CD14-positive monocyte (primary cell): ENCODE data around the gene SMARCA5. TPM values are rescaled to one million over a fixed set of nuclear protein-coding genes. Genes with fewer than 3 reads are reported as not detected.

Source experiments
- DNase-seq, 3 donors: peaks; one replicate each; pipeline ENCODE4 v3.0.0-alpha.2; 2011 to 2022
- H2AFZ ChIP-seq: 2 replicates; pipeline ENCODE4 v1.6.0; 2012; ENCODE audit warnings: mild to moderate bottlenecking, low read depth, low read length, inconsistent platforms; ENCODE audit not compliant: insufficient read depth, poor library complexity, severe bottlenecking
- H3K27ac ChIP-seq, 2 donors: 1 replicate in 1 of 2; 2 replicates in 1 of 2; pipeline ENCODE4 v1.5.1; 2012 to 2013; ENCODE audit warnings: low read length in 2 of 2, control low read depth in 1 of 2, inconsistent platforms in 1 of 2, low read depth in 1 of 2, mild to moderate bottlenecking in 1 of 2
- H3K27me3 ChIP-seq, 2 donors: one replicate each; pipeline versions ENCODE4 v1.6.0 to v1.6.1; 2011 to 2013; ENCODE audit warnings: low read length in 2 of 2; ENCODE audit not compliant: control insufficient read depth in 2 of 2, insufficient read depth in 2 of 2
- H3K36me3 ChIP-seq, 2 donors: replicated peaks in 1 of 2; 1 replicate in 1 of 2; 2 replicates in 1 of 2; pipeline versions ENCODE4 v1.5.1 to v1.6.1; 2012 to 2013; ENCODE audit warnings: low read length in 2 of 2, control low read depth in 1 of 2, inconsistent platforms in 1 of 2, mild to moderate bottlenecking in 1 of 2; ENCODE audit not compliant: insufficient read depth in 2 of 2, control insufficient read depth in 1 of 2
- H3K4me1 ChIP-seq, 2 donors: 1 replicate in 1 of 2; 2 replicates in 1 of 2; pipeline versions ENCODE4 v1.5.1 to v1.6.1; 2012 to 2013; ENCODE audit warnings: low read length in 2 of 2, control low read depth in 1 of 2, inconsistent platforms in 1 of 2, mild to moderate bottlenecking in 1 of 2, moderate library complexity in 1 of 2; ENCODE audit not compliant: insufficient read depth in 2 of 2, control insufficient read depth in 1 of 2
- H3K4me2 ChIP-seq: replicated peaks from 2 replicates; pipeline ENCODE3; 2012; ENCODE audit warnings: low read length, moderate library complexity, mild to moderate bottlenecking; ENCODE audit not compliant: poor library complexity, severe bottlenecking; ENCODE audit errors: extremely low read depth
- H3K4me3 ChIP-seq, 3 experiments: fragments of 200-600 bp in 1 of 3; sonication (generic) in 1 of 3; replicated peaks in 1 of 3; 1 replicate in 2 of 3; 2 replicates in 1 of 3; pipeline ENCODE4 v1.5.1; 2011 to 2013; ENCODE audit warnings: low read length in 3 of 3, mild to moderate bottlenecking in 3 of 3, control low read depth in 2 of 3, low read depth in 2 of 3, inconsistent platforms in 1 of 3, moderate library complexity in 1 of 3
- H3K79me2 ChIP-seq: 2 replicates; pipeline ENCODE4 v1.6.0; 2012; ENCODE audit warnings: mild to moderate bottlenecking, control low read depth, inconsistent platforms, low read length, moderate library complexity; ENCODE audit not compliant: insufficient read depth
- H3K9ac ChIP-seq: 2 replicates; pipeline ENCODE4 v1.6.0; 2017; ENCODE audit warnings: low read length, mild to moderate bottlenecking; ENCODE audit not compliant: insufficient read depth, poor library complexity, severe bottlenecking
- H3K9me3 ChIP-seq, 2 donors: replicated peaks in 1 of 2; 1 replicate in 1 of 2; 2 replicates in 1 of 2; pipeline versions ENCODE4 v1.5.1 to v1.6.1; 2012 to 2013; ENCODE audit warnings: low read length in 2 of 2, control low read depth in 1 of 2; ENCODE audit not compliant: control insufficient read depth in 1 of 2, insufficient read depth in 1 of 2
- H4K20me1 ChIP-seq: 2 replicates; pipeline ENCODE4 v1.6.0; 2012; ENCODE audit warnings: mild to moderate bottlenecking, low read length, control low read depth, moderate library complexity; ENCODE audit not compliant: insufficient read depth
- H3K27ac Mint-ChIP-seq, 7 donors: one replicate each; pipeline ENCODE4 v1.8.0; 2020; ENCODE audit warnings: mild to moderate bottlenecking in 7 of 7, mixed read lengths in 7 of 7, moderate library complexity in 6 of 7, inconsistent platforms in 2 of 7
- H3K27me3 Mint-ChIP-seq, 3 donors: one replicate each; pipeline ENCODE4 v1.8.0; 2021 to 2022; ENCODE audit warnings: low read depth in 3 of 3, mild to moderate bottlenecking in 3 of 3, mixed read lengths in 3 of 3, moderate library complexity in 3 of 3, inconsistent platforms in 1 of 3
- H3K36me3 Mint-ChIP-seq, 2 donors: one replicate each; pipeline ENCODE4 v1.8.0; 2020; ENCODE audit warnings: mixed read lengths in 2 of 2, inconsistent platforms in 1 of 2, mild to moderate bottlenecking in 1 of 2
- H3K4me1 Mint-ChIP-seq: one replicate; pipeline ENCODE4 v1.8.0; 2020; ENCODE audit warnings: mild to moderate bottlenecking, mixed read lengths
- H3K4me3 Mint-ChIP-seq, 2 donors: one replicate each; pipeline ENCODE4 v1.8.0; 2020; ENCODE audit warnings: mild to moderate bottlenecking in 2 of 2, mixed read lengths in 2 of 2, moderate library complexity in 1 of 2
- H3K9me3 Mint-ChIP-seq, 7 donors: one replicate each; pipeline ENCODE4 v1.8.0; 2020 to 2022; ENCODE audit warnings: mixed read lengths in 7 of 7, mild to moderate bottlenecking in 6 of 7, moderate library complexity in 6 of 7, inconsistent platforms in 2 of 7
- WGBS: methylation state at CpG from one replicate; pipeline ENCODE4 v1.1.5; 2013; ENCODE audit warnings: missing lambda C conversion rate; ENCODE audit not compliant: insufficient coverage; 5-methylcytosine and 5-hydroxymethylcytosine counted together
- intact Hi-C, 2 donors: fragments of 100-400 bp; cut with micrococcal nuclease; formaldehyde crosslinking; loops; one replicate each; pipeline versions ENCODE4 v1.15.0 to v1.15.1; 2023
- polyA plus RNA-seq, 3 donors: library from polyadenylated mRNA; depleted of rRNA in 1 of 3; unstranded in 2 of 3; stranded (reverse) in 1 of 3; fragments of 300-500 nt in 2 of 3; fragments of >200 nt in 1 of 3; fragmentation: Illumina TruSeq in 2 of 3; gene quantifications; 1 replicate in 2 of 3; 2 replicates in 1 of 3; pipeline ENCODE4 v1.2.3, GENCODE V29; 2012 to 2021
- TF ChIP-seq, protein P1 (sequence below): fragments of 200-600 bp; IDR thresholded peaks from one replicate; pipeline ENCODE4 v1.8.0; 2022; ENCODE audit warnings: antibody characterized with exemption, mild to moderate bottlenecking

The SMARCA5 gene
- polyA plus RNA-seq, 3 donors, result 5.6 to 19.4 (median 12.6) TPM

DNA sequence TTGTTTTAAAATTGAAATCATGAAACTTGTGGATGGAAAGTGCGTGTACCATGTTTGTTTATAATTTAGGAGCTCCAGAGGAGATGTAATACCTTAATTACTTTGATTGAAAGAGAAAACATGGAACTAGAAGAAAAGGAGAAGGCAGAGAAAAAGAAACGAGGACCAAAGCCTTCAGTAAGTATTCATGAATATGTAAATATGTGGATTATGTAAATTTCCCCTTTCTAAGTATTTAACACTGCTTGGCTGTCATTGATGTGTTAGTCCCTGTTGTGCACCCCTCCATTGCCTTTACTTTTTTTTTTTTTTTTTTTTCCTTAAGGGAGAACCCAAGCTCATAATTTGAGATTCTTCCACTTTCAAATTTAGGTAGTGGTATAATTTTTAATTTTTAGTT is 36.4 kb downstream of the SMARCA5 start:
- no peaks in the 10 kb centered on the region for H3K4me1 Mint-ChIP-seq
- no peaks in the 10 kb centered on the region for H3K27me3 ChIP-seq
- no peak overlapping the region for H3K27ac Mint-ChIP-seq
- H4K20me1 ChIP-seq, result peaks cover 9% of the 10 kb centered on the region
- H3K4me3 Mint-ChIP-seq, result no peak overlapping the region
- DNase-seq, result no peak
- H3K9me3 Mint-ChIP-seq, result no peaks in the 10 kb centered on the region
- H3K27me3 Mint-ChIP-seq, result no peaks in the 10 kb centered on the region
- H3K79me2 ChIP-seq, result no peaks in the 10 kb centered on the region
- peaks cover 78 to 90% of the 10 kb centered on the region in 2 donors for H3K36me3 Mint-ChIP-seq
- 80% methylated on average over 1 of the region's 2 CpGs for WGBS
- intact Hi-C loops, result no loop called here
- no peaks in the 10 kb centered on the region for H3K9me3 ChIP-seq
- no peak overlapping the region for H3K27ac ChIP-seq
- no peak overlapping the region for H3K4me3 ChIP-seq
- TF ChIP-seq, protein P1, sequence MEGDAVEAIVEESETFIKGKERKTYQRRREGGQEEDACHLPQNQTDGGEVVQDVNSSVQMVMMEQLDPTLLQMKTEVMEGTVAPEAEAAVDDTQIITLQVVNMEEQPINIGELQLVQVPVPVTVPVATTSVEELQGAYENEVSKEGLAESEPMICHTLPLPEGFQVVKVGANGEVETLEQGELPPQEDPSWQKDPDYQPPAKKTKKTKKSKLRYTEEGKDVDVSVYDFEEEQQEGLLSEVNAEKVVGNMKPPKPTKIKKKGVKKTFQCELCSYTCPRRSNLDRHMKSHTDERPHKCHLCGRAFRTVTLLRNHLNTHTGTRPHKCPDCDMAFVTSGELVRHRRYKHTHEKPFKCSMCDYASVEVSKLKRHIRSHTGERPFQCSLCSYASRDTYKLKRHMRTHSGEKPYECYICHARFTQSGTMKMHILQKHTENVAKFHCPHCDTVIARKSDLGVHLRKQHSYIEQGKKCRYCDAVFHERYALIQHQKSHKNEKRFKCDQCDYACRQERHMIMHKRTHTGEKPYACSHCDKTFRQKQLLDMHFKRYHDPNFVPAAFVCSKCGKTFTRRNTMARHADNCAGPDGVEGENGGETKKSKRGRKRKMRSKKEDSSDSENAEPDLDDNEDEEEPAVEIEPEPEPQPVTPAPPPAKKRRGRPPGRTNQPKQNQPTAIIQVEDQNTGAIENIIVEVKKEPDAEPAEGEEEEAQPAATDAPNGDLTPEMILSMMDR, result no peak
- H3K4me1 ChIP-seq, result no peaks in the 10 kb centered on the region
- H3K4me2 ChIP-seq, result no peak overlapping the region
- no peak overlapping the region for H2AFZ ChIP-seq
- no peak overlapping the region for H3K9ac ChIP-seq
- peaks cover 97% of the 10 kb centered on the region in 2 donors for H3K36me3 ChIP-seq

DNA sequence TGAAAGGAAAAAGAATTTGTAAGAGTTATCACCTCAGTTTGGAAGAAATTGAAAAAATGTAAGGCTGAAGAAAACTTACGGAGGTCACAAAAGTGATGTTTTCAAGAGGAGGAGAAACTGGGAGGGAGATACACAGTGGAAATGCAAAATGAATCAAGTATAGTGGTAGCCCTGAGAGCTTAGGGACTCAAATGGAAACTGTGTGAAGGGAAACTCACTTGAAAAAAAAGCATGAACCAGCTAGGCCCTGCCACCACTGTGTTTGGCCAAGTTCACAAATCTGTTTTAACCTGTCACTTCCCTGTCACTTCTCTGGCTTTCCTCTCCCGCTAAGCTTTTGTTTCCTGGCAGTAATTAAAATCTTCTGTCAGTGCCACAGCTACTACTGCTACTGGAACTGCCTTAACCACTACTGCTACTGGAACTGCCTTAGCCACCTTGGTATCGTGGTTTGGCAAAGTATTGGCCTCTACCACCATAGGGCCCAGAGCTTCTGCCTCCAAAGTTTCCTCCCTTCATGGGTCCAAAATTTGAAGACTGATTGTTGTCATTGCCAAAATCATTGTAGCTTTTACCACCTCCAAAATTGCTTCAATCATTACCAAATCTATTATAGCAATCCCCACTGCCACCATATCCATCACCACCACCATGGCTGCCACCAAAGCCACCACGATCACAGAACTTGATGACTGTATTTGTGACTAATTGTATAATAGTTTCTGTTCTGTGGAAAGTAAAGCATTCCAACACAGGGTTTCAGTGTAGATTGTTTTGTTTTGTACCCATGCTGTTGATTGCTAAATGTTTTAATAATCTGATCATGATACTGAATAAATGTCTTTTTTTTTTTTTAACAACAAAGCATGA is 41.5 kb downstream of the SMARCA5 start:
- TF ChIP-seq, protein P1, result no peak
- no peaks in the 10 kb centered on the region for H3K9me3 ChIP-seq
- WGBS, result 39% methylated on average over 3 of the region's 4 CpGs
- H3K4me2 ChIP-seq, result no peak overlapping the region
- H3K27ac ChIP-seq, result no peak overlapping the region
- peaks cover 47 to 57% of the 10 kb centered on the region in 2 donors for H3K36me3 ChIP-seq
- peaks cover 3 to 18% (median 10%) of the 10 kb centered on the region in 3 donors for H3K27me3 Mint-ChIP-seq
- no peak overlapping the region for H3K27ac Mint-ChIP-seq
- no peak overlapping the region for H3K4me3 ChIP-seq
- peaks cover 9 to 14% of the 10 kb centered on the region in 2 donors for H3K4me1 ChIP-seq
- peaks cover 18% of the 10 kb centered on the region for H3K4me1 Mint-ChIP-seq
- DNase-seq, result no peak
- H3K27me3 ChIP-seq, result peaks cover 0 to 4% of the 10 kb centered on the region in 2 donors
- no peaks in the 10 kb centered on the region for H3K9me3 Mint-ChIP-seq
- no peak overlapping the region for H2AFZ ChIP-seq
- no peak overlapping the region for H3K9ac ChIP-seq
- no peaks in the 10 kb centered on the region for H3K79me2 ChIP-seq
- intact Hi-C loops, result no loop called here
- peaks cover 46 to 52% of the 10 kb centered on the region in 2 donors for H3K36me3 Mint-ChIP-seq
- peaks cover 9% of the 10 kb centered on the region for H4K20me1 ChIP-seq
- H3K4me3 Mint-ChIP-seq, result no peak overlapping the region
